Kidney epithelial cell (primary cell): ENCODE measurements around the gene KIF1A. TPM values are rescaled to one million over a fixed set of nuclear protein-coding genes. Genes with fewer than 3 reads are reported as not detected.

Experiments used
- DNase-seq: peaks from one replicate; pipeline ENCODE4 v3.0.0-alpha.2; 2010; ENCODE audit warnings: low read depth
- H3K27me3 ChIP-seq: 2 replicates; pipeline ENCODE4 v1.6.0; 2011; ENCODE audit warnings: low read length; ENCODE audit not compliant: control insufficient read depth, insufficient read depth
- H3K36me3 ChIP-seq: 2 replicates; pipeline ENCODE4 v1.5.1; 2011; ENCODE audit warnings: low read length; ENCODE audit not compliant: control insufficient read depth, insufficient read depth
- H3K4me3 ChIP-seq: 2 replicates; pipeline ENCODE4 v1.5.1; 2011; ENCODE audit warnings: low read depth, mild to moderate bottlenecking, control low read depth, low read length
- CTCF ChIP-seq: IDR thresholded peaks from 2 replicates; pipeline ENCODE4 v1.5.1; 2011; ENCODE audit warnings: mild to moderate bottlenecking, moderate library complexity, low read length, control low read depth, inconsistent platforms; ENCODE audit not compliant: insufficient read depth, poor library complexity, severe bottlenecking
- total RNA-seq: library from RNA; depleted of rRNA; stranded (reverse); fragments of >200 nt; gene quantifications from 2 replicates; pipeline ENCODE4 v1.2.3, GENCODE V29; 2015

Gene KIF1A
- total RNA-seq, 1 donor from 2014 or later: 178 TPM

- TF ChIP-seq CTCF: no peak
- no peak for DNase-seq
- peaks cover 4% of the 10 kb centered on the region for H3K27me3 ChIP-seq
- no peak overlapping the region for H3K4me3 ChIP-seq
- no peaks in the 10 kb centered on the region for H3K36me3 ChIP-seq
Observed at GRCh38 chr2:240741091-240741490, 78.9 kb downstream of the KIF1A start.

- TF ChIP-seq CTCF: no peak
- H3K36me3 ChIP-seq: no peaks in the 10 kb centered on the region
- H3K27me3 ChIP-seq: peaks cover 4% of the 10 kb centered on the region
- H3K4me3 ChIP-seq: no peak overlapping the region
- no peak for DNase-seq
Observed at GRCh38 chr2:240739797-240740196, 80.2 kb downstream of the KIF1A start.

- Histone ChIP-seq H3K36me3 (no peaks in the 10 kb centered on the region), H3K4me3 (no peak overlapping the region), H3K27me3 (peaks cover 4% of the 10 kb centered on the region)
- DNase-seq: no peak
- no peak for TF ChIP-seq CTCF
Observed at GRCh38 chr2:240737958-240738357, 82.1 kb downstream of the KIF1A start.

GRCh38 chr2:240737512-240737911, 82.5 kb downstream of the KIF1A start:
- no peak for TF ChIP-seq CTCF
- H3K27me3 ChIP-seq: peaks cover 4% of the 10 kb centered on the region
- no peak for DNase-seq
- H3K36me3 ChIP-seq: no peaks in the 10 kb centered on the region
- no peak overlapping the region for H3K4me3 ChIP-seq

- no peak for TF ChIP-seq CTCF
- no peaks in the 10 kb centered on the region for H3K36me3 ChIP-seq
- peaks cover 4% of the 10 kb centered on the region for H3K27me3 ChIP-seq
- no peak overlapping the region for H3K4me3 ChIP-seq
- DNase-seq: no peak
Observed at GRCh38 chr2:240736281-240737250, 83.5 kb downstream of the KIF1A start.
